MCF 10A (cell line): Measurements from ENCODE around the gene GAS6. TPM values are rescaled to one million over a fixed set of nuclear protein-coding genes. Genes with fewer than 3 reads are reported as not detected.

Source experiments
- BruUV-seq: library from RNA; stranded (reverse); fragments of 400-500 nt; replicated peaks from 2 replicates; lab custom pipeline; 2021; lab: Mats Ljungman, UMichigan
- CTCF ChIA-PET: fragments of 300-600 bp; sonication (Branson Sonifier 250); formaldehyde crosslinking; extraction: SDS; loops from one replicate; lab custom pipeline; 2021; ENCODE audit warnings: antibody characterized with exemption, inconsistent platforms; lab: Yijun Ruan, JAX
- POLR2A ChIA-PET: fragments of 300-600, 350-650 bp; sonication (Branson Sonifier 250); formaldehyde crosslinking; extraction: SDS; loops from one replicate; lab custom pipeline; 2020; ENCODE audit warnings: antibody characterized with exemption, inconsistent platforms; lab: Yijun Ruan, JAX
- DNase-seq: peaks from one replicate; pipeline ENCODE4 v3.0.0-alpha.2; 2018; ENCODE audit not compliant: unreplicated experiment
- H3K27ac Mint-ChIP-seq: one replicate; pipeline ENCODE4 v1.8.0; 2022; ENCODE audit warnings: mild to moderate bottlenecking, low read depth, mixed read lengths; ENCODE audit not compliant: unreplicated experiment
- H3K27me3 Mint-ChIP-seq: one replicate; pipeline ENCODE4 v1.8.0; 2022; ENCODE audit warnings: mixed read lengths; ENCODE audit not compliant: insufficient read depth, unreplicated experiment
- H3K36me3 Mint-ChIP-seq: one replicate; pipeline ENCODE4 v1.8.0; 2022; ENCODE audit warnings: mild to moderate bottlenecking, moderate library complexity, mixed read lengths; ENCODE audit not compliant: insufficient read depth, unreplicated experiment
- H3K4me1 Mint-ChIP-seq: one replicate; pipeline ENCODE4 v1.8.0; 2022; ENCODE audit warnings: mixed read lengths; ENCODE audit not compliant: insufficient read depth, unreplicated experiment
- H3K4me3 Mint-ChIP-seq: one replicate; pipeline ENCODE4 v1.8.0; 2022; ENCODE audit warnings: mild to moderate bottlenecking, moderate library complexity, mixed read lengths; ENCODE audit not compliant: unreplicated experiment
- H3K9me3 Mint-ChIP-seq: one replicate; pipeline ENCODE4 v1.8.0; 2022; ENCODE audit warnings: mixed read lengths; ENCODE audit not compliant: unreplicated experiment
- CTCF ChIP-seq: fragments of 200-600 bp; IDR thresholded peaks from one replicate; pipeline ENCODE4 v1.8.0; 2022; ENCODE audit warnings: antibody characterized with exemption, mild to moderate bottlenecking; ENCODE audit not compliant: unreplicated experiment
- intact Hi-C: fragments of 100-400 bp; cut with micrococcal nuclease; formaldehyde crosslinking; loops from 2 replicates; pipeline ENCODE4 v1.14.1; 2022
- total RNA-seq: library from RNA; stranded (reverse); gene quantifications from 2 replicates; pipeline ENCODE4 v1.2.3, GENCODE V29; 2022

The GAS6 gene
- total RNA-seq, 1 experiment from 2014 or later: 92.3 TPM

GRCh38 chr13:113845723-113846635, 17.9 kb downstream of the GAS6 start:
- H3K4me3 Mint-ChIP-seq: no peak overlapping the region
- intact Hi-C loops: no loop called here
- no peaks in the 10 kb centered on the region for H3K27me3 Mint-ChIP-seq
- CTCF ChIA-PET: interaction anchor here (1.9 kb wide), 1 partner anchor 10 kb away, joined by 5 read pairs; no protein-coding TSS in a partner anchor
- no peaks in the 10 kb centered on the region for H3K9me3 Mint-ChIP-seq
- no peak overlapping the region for H3K27ac Mint-ChIP-seq
- BruUV-seq: no TSS peak
- TF ChIP-seq CTCF: no peak
- DNase-seq: no peak
- POLR2A ChIA-PET: interaction anchor here (0.5 to 2.1 kb wide), 3 partner anchors 16 to 25 kb away, joined by 3 to 6 read pairs (median 3); no protein-coding TSS in a partner anchor
- peaks cover 29% of the 10 kb centered on the region for H3K36me3 Mint-ChIP-seq
- H3K4me1 Mint-ChIP-seq: peaks cover 25% of the 10 kb centered on the region

DNA sequence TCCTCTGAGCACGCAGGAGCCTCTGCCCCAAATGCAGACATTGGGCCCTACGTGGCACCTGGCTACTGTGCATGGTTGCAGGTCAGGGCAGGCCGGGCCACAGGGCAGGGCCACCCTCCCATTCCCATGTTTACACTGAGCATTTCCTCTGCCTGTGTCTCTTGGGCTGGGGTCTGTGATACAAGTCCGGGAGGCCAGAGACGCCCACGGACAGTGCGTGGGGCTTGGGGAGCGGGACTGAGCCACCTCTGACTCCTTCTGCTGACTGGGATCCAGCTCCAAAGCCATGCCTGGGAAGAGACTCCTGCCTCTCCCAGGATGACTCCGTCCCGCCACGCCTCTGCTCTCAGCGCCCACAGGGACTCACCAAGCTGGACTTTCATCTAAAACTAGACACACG, 18.8 kb downstream of the GAS6 start:
- POLR2A ChIA-PET: interaction anchor here (0.5 to 2.1 kb wide), 3 partner anchors 17 to 24 kb away, joined by 3 to 6 read pairs (median 3); no protein-coding TSS in a partner anchor
- Mint-ChIP-seq H3K36me3 (peaks cover 29% of the 10 kb centered on the region), H3K4me1 (peaks cover 25% of the 10 kb centered on the region), H3K9me3 (no peaks in the 10 kb centered on the region), H3K27me3 (no peaks in the 10 kb centered on the region), H3K4me3 (no peak overlapping the region), H3K27ac (peak overlapping the region; percentile 11)
- CTCF ChIA-PET: no interaction called here
- intact Hi-C loops: no loop called here
- no peak for TF ChIP-seq CTCF
- BruUV-seq: no TSS peak
- DNase-seq: no peak

GRCh38 chr13:113843864-113844556, 19.9 kb downstream of the GAS6 start:
- Mint-ChIP-seq H3K27me3 (no peaks in the 10 kb centered on the region), H3K9me3 (no peaks in the 10 kb centered on the region), H3K36me3 (peaks cover 29% of the 10 kb centered on the region), H3K4me3 (no peak overlapping the region), H3K4me1 (peaks cover 25% of the 10 kb centered on the region), H3K27ac (peak overlapping the region; percentile 11)
- ChIA-PET CTCF (no interaction called here), POLR2A (interaction anchor here (0.6 kb wide), 1 partner anchor 181 kb away, joined by 3 read pairs; no protein-coding TSS in a partner anchor)
- DNase-seq: no peak
- no peak for TF ChIP-seq CTCF
- BruUV-seq: no TSS peak
- intact Hi-C loops: no loop called here
